Sigmoid colon (tissue), 7 donors: Measurements from ENCODE around the gene SIX4. TPM values are rescaled to one million over a fixed set of nuclear protein-coding genes. Genes with fewer than 3 reads are reported as not detected.

Source experiments
- DNase-seq: peaks from one replicate; pipeline ENCODE4 v3.0.0-alpha.2; 2019
- H3K27ac ChIP-seq, 4 donors: fragments of 200-600 bp; sonication (generic); one replicate each; pipeline ENCODE4 v1.5.1; 2016 to 2019; ENCODE audit warnings: mild to moderate bottlenecking in 1 of 4
- H3K27me3 ChIP-seq, 3 donors: fragments of 200-600 bp; sonication (generic); one replicate each; pipeline ENCODE4 v1.5.1; 2019; ENCODE audit warnings: mild to moderate bottlenecking in 1 of 3
- H3K36me3 ChIP-seq, 4 donors: fragments of 200-600 bp; sonication (generic); one replicate each; pipeline ENCODE4 v1.5.1; 2016 to 2019
- H3K4me1 ChIP-seq, 4 donors: fragments of 200-600 bp; sonication (generic); one replicate each; pipeline ENCODE4 v1.5.1; 2017 to 2019
- H3K4me3 ChIP-seq, 4 donors: fragments of 200-600 bp; sonication (generic); one replicate each; pipeline ENCODE4 v1.5.1; 2017 to 2019; ENCODE audit warnings: mild to moderate bottlenecking in 2 of 4, moderate library complexity in 1 of 4
- H3K9me3 ChIP-seq, 4 donors: fragments of 200-600 bp in 3 of 4; sonication (generic) in 3 of 4; one replicate each; pipeline versions ENCODE4 v1.5.1 to v1.6.1; 2013 to 2019
- CTCF ChIP-seq, 4 experiments: fragments of 450-650 bp in 3 of 4; fragments of 200-600 bp in 1 of 4; IDR thresholded peaks; one replicate each; pipeline ENCODE4 v1.5.1; 2016 to 2019; ENCODE audit warnings: antibody characterized with exemption in 4 of 4, mild to moderate bottlenecking in 3 of 4, moderate library complexity in 2 of 4
- EP300 ChIP-seq, 4 donors: sonication (generic); formaldehyde crosslinking; IDR thresholded peaks; one replicate each; pipeline ENCODE4 v1.6.1; 2017; ENCODE audit warnings: antibody characterized with exemption in 4 of 4
- POLR2A ChIP-seq, 2 donors: fragments of 450-650 bp; IDR thresholded peaks; one replicate each; pipeline ENCODE4 v1.6.1; 2016; ENCODE audit warnings: antibody characterized with exemption in 2 of 2, mild to moderate bottlenecking in 2 of 2, moderate library complexity in 2 of 2
- POLR2AphosphoS5 ChIP-seq, 4 donors: sonication (generic); formaldehyde crosslinking; IDR thresholded peaks; one replicate each; pipeline ENCODE4 v1.6.1; 2017; ENCODE audit warnings: antibody characterized with exemption in 4 of 4
- WGBS, 2 donors: extraction: QIAGEN DNeasy Blood & Tissue Kit; methylation state at CpG; one replicate each; pipeline ENCODE4 v1.1.7; 2013; 5-methylcytosine and 5-hydroxymethylcytosine counted together
- intact Hi-C: fragments of 100-400 bp; cut with DNase I; formaldehyde crosslinking; loops from one replicate; pipeline ENCODE4 v1.15.1; 2023
- polyA plus RNA-seq, 3 donors: library from polyadenylated mRNA; stranded (reverse); fragments of 200-250 nt; gene quantifications; one replicate each; pipeline ENCODE4 v1.2.3, GENCODE V29; 2013
- total RNA-seq, 4 donors: library from RNA; depleted of rRNA; stranded (reverse); fragments of >200 nt; gene quantifications; one replicate each; pipeline ENCODE4 v1.1.0, GENCODE V29; 2016
- donor health status: healthy with polysubstance abuse.
- donor health status: Bipolar disorder and iron deficiency.
- donor health status: healthy.

SIX4 gene
- total and polyA plus RNA-seq, 7 donors, result 0.10 to 2.7 (median 1.7) TPM; not detected in 2

GRCh38 chr14:60753264-60754119 is 29.3 kb upstream of the SIX4 start:
- intact Hi-C loops, result no loop called here
- 56 to 83% methylated on average over 7 of the region's 7 CpGs for WGBS, 2 donors
- no peaks in the 10 kb centered on the region for H3K27me3 ChIP-seq
- no peak for TF ChIP-seq POLR2A (IDR thresholded peaks at IDR 0.05)
- no peak for TF ChIP-seq EP300 (IDR thresholded peaks at IDR 0.05)
- no peak for TF ChIP-seq POLR2AphosphoS5 (IDR thresholded peaks at IDR 0.05)
- TF ChIP-seq CTCF (IDR thresholded peaks at IDR 0.05), result no peak
- no peak for DNase-seq
- H3K9me3 ChIP-seq, result no peaks in the 10 kb centered on the region
- no peak overlapping the region for H3K27ac ChIP-seq
- no peaks in the 10 kb centered on the region for H3K36me3 ChIP-seq
- H3K4me3 ChIP-seq, result no peak overlapping the region
- H3K4me1 ChIP-seq, result peaks cover 0 to 17% (median 2%) of the 10 kb centered on the region in 4 donors

GRCh38 chr14:60744566-60744965 is 20.4 kb upstream of the SIX4 start:
- Histone ChIP-seq H3K27ac (no peak overlapping the region), H3K4me1 (no peaks in the 10 kb centered on the region), H3K27me3 (no peaks in the 10 kb centered on the region), H3K9me3 (no peaks in the 10 kb centered on the region), H3K4me3 (no peak overlapping the region), H3K36me3 (no peaks in the 10 kb centered on the region)
- TF ChIP-seq CTCF (IDR thresholded peaks at IDR 0.05) (no peak), EP300 (IDR thresholded peaks at IDR 0.05) (no peak), POLR2A (IDR thresholded peaks at IDR 0.05) (no peak), POLR2AphosphoS5 (IDR thresholded peaks at IDR 0.05) (no peak)
- DNase-seq, result no peak
- intact Hi-C loops, result no loop called here

- no peak for DNase-seq
- H3K4me1 ChIP-seq, result peaks cover 0 to 25% (median 19%) of the 10 kb centered on the region in 4 donors
- no peaks in the 10 kb centered on the region for H3K36me3 ChIP-seq
- TF ChIP-seq POLR2AphosphoS5 (IDR thresholded peaks at IDR 0.05), result no peak
- no peak for TF ChIP-seq EP300 (IDR thresholded peaks at IDR 0.05)
- no peak for TF ChIP-seq CTCF (IDR thresholded peaks at IDR 0.05)
- no peak for TF ChIP-seq POLR2A (IDR thresholded peaks at IDR 0.05)
- H3K27me3 ChIP-seq, result no peaks in the 10 kb centered on the region
- WGBS, 2 donors, result 90 to 96% methylated on average over 4 of the region's 4 CpGs
- no peak overlapping the region for H3K4me3 ChIP-seq
- no peaks in the 10 kb centered on the region for H3K9me3 ChIP-seq
- no peak overlapping the region for H3K27ac ChIP-seq
- intact Hi-C loops, result no loop called here
These were observed 14.8 kb upstream of the SIX4 start for GRCh38 chr14:60738843-60739508.

- H3K4me1 ChIP-seq, result peaks cover 0 to 26% (median 19%) of the 10 kb centered on the region in 4 donors
- no peak for DNase-seq
- H3K36me3 ChIP-seq, result no peaks in the 10 kb centered on the region
- H3K27ac ChIP-seq, result no peak overlapping the region
- H3K9me3 ChIP-seq, result no peaks in the 10 kb centered on the region
- TF ChIP-seq POLR2AphosphoS5 (IDR thresholded peaks at IDR 0.05) (no peak), POLR2A (IDR thresholded peaks at IDR 0.05) (no peak), CTCF (IDR thresholded peaks at IDR 0.05) (no peak), EP300 (IDR thresholded peaks at IDR 0.05) (no peak)
- intact Hi-C loops, result no loop called here
- H3K4me3 ChIP-seq, result peak overlapping the region in 1 of 4 donors; percentile 81
- WGBS, 2 donors, result 73 to 74% methylated on average over 4 of the region's 4 CpGs
- no peaks in the 10 kb centered on the region for H3K27me3 ChIP-seq
These were observed 12.3 kb upstream of the SIX4 start for GRCh38 chr14:60736494-60736893.
